Neural crest cell (in vitro differentiated cells): ENCODE results near the gene ABCC8. TPM values are rescaled to one million over a fixed set of nuclear protein-coding genes. Genes with fewer than 3 reads are reported as not detected.

ENCODE experiments used
- DNase-seq: peaks from one replicate; pipeline ENCODE4 v3.0.0; 2021; ENCODE audit warnings: low read depth, mixed read lengths, low spot score
- H3K27ac Mint-ChIP-seq: one replicate; pipeline ENCODE4 v1.8.0; 2021; ENCODE audit warnings: mild to moderate bottlenecking, mixed read lengths; ENCODE audit not compliant: unreplicated experiment
- H3K27me3 Mint-ChIP-seq: 2 replicates; pipeline ENCODE4 v1.8.0; 2021; ENCODE audit warnings: low read depth, mild to moderate bottlenecking, mixed read lengths
- H3K36me3 Mint-ChIP-seq: 2 replicates; pipeline ENCODE4 v1.8.0; 2021; ENCODE audit warnings: low read depth, mild to moderate bottlenecking, mixed read lengths
- H3K4me1 Mint-ChIP-seq: 2 replicates; pipeline ENCODE4 v1.8.0; 2021; ENCODE audit warnings: mixed read lengths
- H3K4me3 Mint-ChIP-seq: one replicate; pipeline ENCODE4 v1.8.0; 2021; ENCODE audit warnings: mild to moderate bottlenecking, mixed read lengths
- H3K9me3 Mint-ChIP-seq: 2 replicates; pipeline ENCODE4 v1.8.0; 2021; ENCODE audit warnings: mixed read lengths
- CTCF ChIP-seq: fragments of 200-600 bp; sonication (generic); conservative IDR thresholded peaks from 2 replicates; pipeline ENCODE4 v1.5.0; 2021; ENCODE audit warnings: antibody characterized with exemption, mild to moderate bottlenecking
- total RNA-seq: library from RNA; stranded (reverse); gene quantifications from 2 replicates; pipeline ENCODE4 v1.2.1, GENCODE V29; 2021

Gene ABCC8
- total RNA-seq, 1 donor from 2014 or later, result 6.1 TPM

GRCh38 chr11:17410606-17411379 lies 65.9 kb downstream of the ABCC8 start:
- Mint-ChIP-seq H3K36me3 (no peaks in the 10 kb centered on the region), H3K4me1 (peaks cover 18% of the 10 kb centered on the region), H3K9me3 (no peaks in the 10 kb centered on the region), H3K4me3 (no peak overlapping the region), H3K27me3 (peaks cover 2% of the 10 kb centered on the region), H3K27ac (peak overlapping the region; percentile 60)
- DNase-seq, result no peak
- no peak for TF ChIP-seq CTCF

- no peak for TF ChIP-seq CTCF
- no peaks in the 10 kb centered on the region for H3K27me3 Mint-ChIP-seq
- H3K4me1 Mint-ChIP-seq, result peaks cover 19% of the 10 kb centered on the region
- H3K36me3 Mint-ChIP-seq, result no peaks in the 10 kb centered on the region
- no peak overlapping the region for H3K4me3 Mint-ChIP-seq
- no peak overlapping the region for H3K27ac Mint-ChIP-seq
- H3K9me3 Mint-ChIP-seq, result no peaks in the 10 kb centered on the region
- DNase-seq, result no peak
Observed at GRCh38 chr11:17408641-17409040, 68.0 kb downstream of the ABCC8 start.

GRCh38 chr11:17408026-17408425 lies 68.6 kb downstream of the ABCC8 start:
- H3K4me3 Mint-ChIP-seq, result no peak overlapping the region
- H3K9me3 Mint-ChIP-seq, result no peaks in the 10 kb centered on the region
- peaks cover 15% of the 10 kb centered on the region for H3K4me1 Mint-ChIP-seq
- no peak overlapping the region for H3K27ac Mint-ChIP-seq
- H3K36me3 Mint-ChIP-seq, result no peaks in the 10 kb centered on the region
- TF ChIP-seq CTCF, result no peak
- H3K27me3 Mint-ChIP-seq, result no peaks in the 10 kb centered on the region
- DNase-seq, result no peak

- H3K27ac Mint-ChIP-seq, result no peak overlapping the region
Observed at GRCh38 chr11:17407575-17407974, 69.1 kb downstream of the ABCC8 start.

GRCh38 chr11:17406818-17407149 lies 69.9 kb downstream of the ABCC8 start:
- H3K4me1 Mint-ChIP-seq, result peaks cover 4% of the 10 kb centered on the region
- H3K27ac Mint-ChIP-seq, result no peak overlapping the region
- no peak for DNase-seq
- no peaks in the 10 kb centered on the region for H3K36me3 Mint-ChIP-seq
- H3K9me3 Mint-ChIP-seq, result no peaks in the 10 kb centered on the region
- H3K4me3 Mint-ChIP-seq, result no peak overlapping the region
- TF ChIP-seq CTCF, result no peak
- no peaks in the 10 kb centered on the region for H3K27me3 Mint-ChIP-seq

More at GRCh38 chr11:17407575-17407974, 69.1 kb downstream of the ABCC8 start:
- Mint-ChIP-seq H3K36me3 (no peaks in the 10 kb centered on the region), H3K9me3 (no peaks in the 10 kb centered on the region), H3K4me3 (no peak overlapping the region), H3K27me3 (no peaks in the 10 kb centered on the region), H3K4me1 (peaks cover 11% of the 10 kb centered on the region)
- DNase-seq, result no peak
- TF ChIP-seq CTCF, result no peak
